ENCODE data around the gene BRD2. TPM values are rescaled to one million over a fixed set of nuclear protein-coding genes. Genes with fewer than 3 reads are reported as not detected.

Gene BRD2
- total RNA-seq, 4 donors from 2014 or later = 130 to 150 (median 136) TPM

DNA sequence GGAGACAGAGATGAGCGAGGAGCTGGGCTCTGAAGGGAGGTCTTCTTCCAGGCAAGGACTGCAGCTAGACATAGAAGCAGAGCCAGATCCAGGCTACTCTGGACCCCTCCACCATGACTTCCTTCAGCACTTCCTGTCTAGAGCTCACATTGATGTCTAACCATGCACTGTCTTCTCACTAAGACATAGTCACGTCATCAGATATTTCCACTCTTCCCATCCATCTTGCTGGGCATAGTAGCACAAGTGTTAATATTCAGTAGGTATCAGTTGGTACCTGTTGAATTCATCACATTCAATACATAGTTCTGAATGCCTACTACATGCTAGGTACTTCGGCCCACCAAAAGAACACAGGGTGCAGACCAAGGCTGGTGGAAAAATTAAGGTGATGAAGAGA, 18.4 kb upstream of the BRD2 start:
- WGBS, 2 donors = 72 to 96% methylated on average over 3 of the region's 3 CpGs
- no peak for TF ChIP-seq EP300 (IDR thresholded peaks at IDR 0.05)
- no peak for TF ChIP-seq CTCF (IDR thresholded peaks at IDR 0.05)
- no peak for TF ChIP-seq POLR2A (IDR thresholded peaks at IDR 0.05)
- Histone ChIP-seq H3K4me3 (no peak overlapping the region), H3K27me3 (no peaks in the 10 kb centered on the region), H3K4me1 (peaks cover 0 to 33% (median 10%) of the 10 kb centered on the region in 4 donors), H3K36me3 (peaks cover 0 to 4% (median 0%) of the 10 kb centered on the region in 3 donors), H3K27ac (no peak overlapping the region), H3K9me3 (no peaks in the 10 kb centered on the region)
- no peak for DNase-seq (ENCODE audit: low spot score in 2 of 2)

- Histone ChIP-seq H3K27ac (no peak overlapping the region), H3K27me3 (no peaks in the 10 kb centered on the region), H3K4me1 (peaks cover 0 to 33% (median 9%) of the 10 kb centered on the region in 4 donors), H3K9me3 (no peaks in the 10 kb centered on the region), H3K36me3 (peaks cover 0 to 4% (median 0%) of the 10 kb centered on the region in 3 donors), H3K4me3 (no peak overlapping the region)
- 85 to 90% methylated on average over 8 of the region's 8 CpGs for WGBS, 2 donors
- no peak for TF ChIP-seq EP300 (IDR thresholded peaks at IDR 0.05)
- TF ChIP-seq CTCF (IDR thresholded peaks at IDR 0.05) = no peak
- DNase-seq (ENCODE audit: low spot score in 2 of 2) = no peak
These were observed 17.9 kb upstream of the BRD2 start for GRCh38 chr6:32950449-32950848.

DNA sequence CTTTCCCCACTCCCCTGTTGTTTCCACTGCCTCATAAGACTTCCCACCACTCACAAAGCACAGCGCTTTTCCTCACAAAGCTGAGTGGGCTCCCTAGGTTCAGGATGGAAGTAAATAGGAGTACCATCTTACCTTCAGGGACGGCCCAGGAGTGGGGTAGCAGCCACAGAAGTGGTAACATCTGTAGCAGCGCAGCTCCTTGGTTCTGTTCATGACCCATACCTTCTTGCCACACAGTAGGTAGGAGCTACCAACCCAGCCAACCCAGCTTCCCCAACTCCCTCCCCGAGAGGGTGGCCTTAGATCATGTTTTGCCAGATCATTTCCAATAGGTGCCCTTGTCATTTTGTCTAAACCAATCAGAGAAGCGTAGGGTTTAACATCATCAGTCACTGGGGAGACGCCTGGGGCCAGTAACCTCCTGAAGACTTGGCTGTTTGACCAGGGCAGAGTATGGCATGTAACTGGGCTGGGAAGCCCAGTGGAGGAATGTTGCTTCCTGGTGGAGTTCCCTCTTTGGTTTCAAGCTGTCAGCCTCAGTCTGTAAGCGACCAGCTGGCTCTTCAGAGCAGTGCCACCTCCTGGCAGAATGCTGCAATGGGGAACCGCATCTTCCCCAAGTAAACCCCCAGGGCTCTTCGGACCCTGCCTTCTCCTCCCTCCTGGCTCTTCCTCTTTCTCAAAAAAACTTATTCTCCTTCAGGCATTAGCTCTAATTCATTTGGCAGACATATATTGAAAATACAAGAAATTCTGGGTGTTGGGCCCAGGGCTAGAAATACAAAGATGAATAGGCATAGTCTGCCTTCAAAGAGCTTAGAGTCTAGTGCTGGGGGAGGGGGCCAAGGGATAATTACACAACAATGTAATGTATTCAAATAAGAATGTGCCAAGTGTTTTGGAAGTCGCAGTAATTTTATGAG, 15.3 kb upstream of the BRD2 start, which contains the start of gene HLA-DMA:
HLA-DMA (minus strand) TSS at position 281 of the 923 bp plus-strand sequence; CDS start at position 220, 61 bp downstream.
- peak; percentile 60 to 80 for DNase-seq (ENCODE audit: low spot score in 2 of 2)
- H3K27ac ChIP-seq = peak within 1 kb of the TSS; percentile 25 to 87 (median 73)

GRCh38 chr6:32953775-32954174, 14.6 kb upstream of the BRD2 start:
- WGBS, 2 donors = 78 to 82% methylated on average over 4 of the region's 4 CpGs
- peak overlapping the region in 3 of 4 donors; percentile 73 to 87 (median 73) for H3K27ac ChIP-seq
- H3K9me3 ChIP-seq = no peaks in the 10 kb centered on the region
- no peak for DNase-seq (ENCODE audit: low spot score in 2 of 2)
- no peak for TF ChIP-seq POLR2A (IDR thresholded peaks at IDR 0.05)
- no peak for TF ChIP-seq EP300 (IDR thresholded peaks at IDR 0.05)
- TF ChIP-seq CTCF (IDR thresholded peaks at IDR 0.05) = no peak
- H3K4me3 ChIP-seq = no peak overlapping the region
- peaks cover 0 to 4% (median 0%) of the 10 kb centered on the region in 3 donors for H3K36me3 ChIP-seq
- H3K27me3 ChIP-seq = no peaks in the 10 kb centered on the region
- peaks cover 0 to 33% (median 9%) of the 10 kb centered on the region in 4 donors for H3K4me1 ChIP-seq

More for the DNA sequence above, 15.3 kb upstream of the BRD2 start, which contains the start of gene HLA-DMA:
- no peaks in the 10 kb centered on the region for H3K9me3 ChIP-seq
- 48 to 50% methylated on average over 10 of the region's 10 CpGs for WGBS, 2 donors
- no peaks in the 10 kb centered on the region for H3K27me3 ChIP-seq
- TF ChIP-seq CTCF (IDR thresholded peaks at IDR 0.05) (peak; percentile 69 to 78 (median 71)), POLR2A (IDR thresholded peaks at IDR 0.05) (peak; percentile 23 to 72), EP300 (IDR thresholded peaks at IDR 0.05) (peak in 1 of 2 donors; percentile 74)
- H3K4me3 ChIP-seq = peak within 1 kb of the TSS; percentile 3 to 38 (median 31)
- H3K4me1 ChIP-seq = peaks cover 0 to 33% (median 9%) of the 10 kb centered on the region in 4 donors
- peaks cover 0 to 4% (median 0%) of the 10 kb centered on the region in 3 donors for H3K36me3 ChIP-seq

GRCh38 chr6:32954267-32954666, 14.1 kb upstream of the BRD2 start:
- Histone ChIP-seq H3K27me3 (no peaks in the 10 kb centered on the region), H3K4me3 (no peak overlapping the region), H3K9me3 (no peaks in the 10 kb centered on the region), H3K36me3 (peaks cover 0 to 1% (median 0%) of the 10 kb centered on the region in 3 donors), H3K4me1 (peaks cover 0 to 33% (median 9%) of the 10 kb centered on the region in 4 donors), H3K27ac (no peak overlapping the region)
- TF ChIP-seq POLR2A (IDR thresholded peaks at IDR 0.05) (no peak), CTCF (IDR thresholded peaks at IDR 0.05) (no peak), EP300 (IDR thresholded peaks at IDR 0.05) (no peak)
- DNase-seq (ENCODE audit: low spot score in 2 of 2) = no peak
- WGBS, 2 donors = 82 to 85% methylated on average over 4 of the region's 4 CpGs
